Stimulated activated CD8-positive, alpha-beta memory T cell treated with anti-CD3 and anti-CD28 coated beads, Interleukin-7, amount 100 ng/mL, for 48 hours (primary cell): ENCODE measurements around the gene METTL16.

Experiments used
- DNase-seq, 2 donors: peaks; one replicate each; pipeline ENCODE4 v3.0.0-alpha.2; 2020; ENCODE audit warnings: low read depth in 1 of 2; ENCODE audit errors: extremely low read depth in 1 of 2

The METTL16 gene

GRCh38 chr17:2368359-2368758, 143.3 kb downstream of the METTL16 start:
- no peak for DNase-seq

- no peak for DNase-seq
Measured at GRCh38 chr17:2366747-2367494, 144.8 kb downstream of the METTL16 start.
